ENCODE measurements around the gene SORCS2. TPM values are rescaled to one million over a fixed set of nuclear protein-coding genes. Genes with fewer than 3 reads are reported as not detected.

The SORCS2 gene
- polyA plus RNA-seq, 1 donor from 2014 or later, result 1.0 TPM

GRCh38 chr4:7252510-7253340, 60.4 kb downstream of the SORCS2 start:
- Histone ChIP-seq H4K20me1 (ENCODE audit: insufficient read depth) (no peaks in the 10 kb centered on the region), H2AFZ (ENCODE audit: low read depth, low read length) (no peak overlapping the region), H3K9me2 (ENCODE audit: insufficient read depth, low read length) (no peaks in the 10 kb centered on the region), H3K79me2 (replicated peaks; ENCODE audit: insufficient read depth, low read length) (no peaks in the 10 kb centered on the region), H3K9me3 (ENCODE audit: low read length) (no peaks in the 10 kb centered on the region), H3F3A (ENCODE audit: insufficient read depth, low read length, poor library complexity, severe bottlenecking) (no peaks in the 10 kb centered on the region), H3K4me3 (ENCODE audit: low read length) (no peak overlapping the region), H3K27me3 (ENCODE audit: insufficient read depth, low read depth, low read length) (no peaks in the 10 kb centered on the region), H3K36me3 (ENCODE audit: insufficient read depth, low read length) (no peaks in the 10 kb centered on the region), H3K4me2 (ENCODE audit: low read length) (no peak overlapping the region), H3K9ac (ENCODE audit: low read length) (no peak overlapping the region), H3K27ac (ENCODE audit: low read length) (no peak overlapping the region)
- TF ChIP-seq TAF1 (IDR thresholded peaks at IDR 0.05; ENCODE audit: low read depth), result no peak

DNA sequence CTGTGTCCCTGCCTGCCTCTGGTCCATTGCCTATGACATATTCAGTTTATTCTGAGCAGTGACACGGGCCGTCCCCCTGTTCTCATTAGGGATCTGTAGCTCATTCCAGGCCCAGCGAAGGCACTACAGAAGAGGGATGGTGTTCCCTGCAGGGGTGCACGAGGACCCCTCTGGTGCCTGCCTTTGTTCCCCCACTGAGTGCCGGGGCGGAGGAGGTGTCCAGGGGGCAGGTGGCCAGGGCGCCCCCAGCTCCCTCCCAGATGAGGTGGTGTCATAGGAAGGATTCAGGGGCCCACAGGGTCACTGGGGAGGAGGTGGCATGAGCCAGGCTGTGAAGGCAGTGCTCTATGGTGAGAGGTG, 61.0 kb downstream of the SORCS2 start:
- H3K79me2 ChIP-seq (replicated peaks; ENCODE audit: insufficient read depth, low read length), result no peaks in the 10 kb centered on the region
- no peaks in the 10 kb centered on the region for H3K9me2 ChIP-seq (ENCODE audit: insufficient read depth, low read length)
- H3K36me3 ChIP-seq (ENCODE audit: insufficient read depth, low read length), result no peaks in the 10 kb centered on the region
- no peaks in the 10 kb centered on the region for H3K27me3 ChIP-seq (ENCODE audit: insufficient read depth, low read depth, low read length)
- H3K27ac ChIP-seq (ENCODE audit: low read length), result no peak overlapping the region
- H2AFZ ChIP-seq (ENCODE audit: low read depth, low read length), result no peak overlapping the region
- H3K9me3 ChIP-seq (ENCODE audit: low read length), result no peaks in the 10 kb centered on the region
- H4K20me1 ChIP-seq (ENCODE audit: insufficient read depth), result no peaks in the 10 kb centered on the region
- H3F3A ChIP-seq (ENCODE audit: insufficient read depth, low read length, poor library complexity, severe bottlenecking), result no peaks in the 10 kb centered on the region
- H3K9ac ChIP-seq (ENCODE audit: low read length), result no peak overlapping the region
- H3K4me3 ChIP-seq (ENCODE audit: low read length), result no peak overlapping the region
- H3K4me2 ChIP-seq (ENCODE audit: low read length), result no peak overlapping the region
- no peak for TF ChIP-seq EZH2 (IDR thresholded peaks at IDR 0.05; ENCODE audit: borderline replicate concordance, insufficient read depth, low read length, poor library complexity, severe bottlenecking)
- TF ChIP-seq MXI1 (conservative IDR thresholded peaks at IDR 0.05; ENCODE audit: poor library complexity, severe bottlenecking), result no peak
- TF ChIP-seq TAF1 (IDR thresholded peaks at IDR 0.05; ENCODE audit: low read depth), result no peak
- no peak for TF ChIP-seq SMC3 (conservative IDR thresholded peaks at IDR 0.05; ENCODE audit: poor library complexity)
- TF ChIP-seq RAD21 (conservative IDR thresholded peaks at IDR 0.05), result no peak
- no peak for TF ChIP-seq REST (IDR thresholded peaks at IDR 0.05; ENCODE audit: borderline replicate concordance)
- TF ChIP-seq POLR2AphosphoS5 (IDR thresholded peaks at IDR 0.05), result no peak
- no peak for TF ChIP-seq CTCF (IDR thresholded peaks at IDR 0.05; ENCODE audit: poor library complexity, severe bottlenecking)
- no peak for TF ChIP-seq EP300 (conservative IDR thresholded peaks at IDR 0.05; ENCODE audit: poor library complexity, severe bottlenecking)

Data from neural cell (in vitro differentiated cells).